OCI-LY3 (cell line): Measurements from ENCODE around the gene PPP6R1.
"Not testable (repeated sequence)": the region's sequence is repeated elsewhere in the genome, so short reads cannot be mapped to it uniquely, and the experiment has no call there.

Experiments
- H2AFZ ChIP-seq: fragments of 200-600, 300-600 bp; shearing (Covaris generic); 2 replicates; pipeline ENCODE4 v1.6.0; 2014; ENCODE audit warnings: antibody characterized with exemption, low read depth, low read length
- H3K27ac ChIP-seq: fragments of 200-600, 300-600 bp; sonication (generic); 2 replicates; pipeline ENCODE4 v1.5.1; 2014; ENCODE audit warnings: mild to moderate bottlenecking, low read length, moderate library complexity, mixed read lengths
- H3K27me3 ChIP-seq: fragments of 200-600, 300-600 bp; sonication (generic); 2 replicates; pipeline ENCODE4 v1.6.1; 2014; ENCODE audit warnings: low read depth, low read length, mixed read lengths
- H3K36me3 ChIP-seq: fragments of 200-600, 300-600 bp; sonication (generic); replicated peaks from 2 replicates; pipeline ENCODE3; 2014; ENCODE audit warnings: low read depth, low read length, mixed read lengths
- H3K4me1 ChIP-seq: fragments of 300-600, 200-600 bp; sonication (generic); 2 replicates; pipeline ENCODE4 v1.6.1; 2014; ENCODE audit warnings: low read length, mixed read lengths
- H3K4me2 ChIP-seq: fragments of 200-600, 300-600 bp; sonication (generic); 2 replicates; pipeline ENCODE4 v1.6.1; 2014; ENCODE audit warnings: low read length, mixed read lengths
- H3K4me3 ChIP-seq: fragments of 300-600, 200-600 bp; sonication (generic); 2 replicates; pipeline ENCODE4 v1.5.1; 2014; ENCODE audit warnings: antibody characterized with exemption, mild to moderate bottlenecking, low read length, moderate library complexity
- H3K79me2 ChIP-seq: fragments of 300-600, 200-600 bp; shearing (Covaris generic); 2 replicates; pipeline ENCODE4 v1.6.1; 2014; ENCODE audit warnings: mild to moderate bottlenecking, low read length, mixed read lengths
- H3K9ac ChIP-seq: fragments of 300-600, 200-600 bp; shearing (Covaris generic); 2 replicates; pipeline ENCODE4 v1.6.0; 2014; ENCODE audit warnings: mild to moderate bottlenecking, low read length, moderate library complexity
- H3K9me3 ChIP-seq: fragments of 200-600, 300-600 bp; shearing (Covaris generic); 2 replicates; pipeline ENCODE4 v1.6.1; 2014; ENCODE audit warnings: low read length, mixed read lengths; ENCODE audit not compliant: insufficient read depth
- H4K20me1 ChIP-seq: fragments of 200-600, 300-600 bp; sonication (generic); 2 replicates; pipeline ENCODE4 v1.6.1; 2016; ENCODE audit warnings: low read length, mixed read lengths; ENCODE audit not compliant: insufficient read depth
- EZH2phosphoT487 ChIP-seq: fragments of 200-600 bp; shearing (Covaris generic); IDR thresholded peaks from 2 replicates; pipeline ENCODE4 v1.6.1; 2018; ENCODE audit warnings: antibody characterized with exemption, mixed run types, low read depth
- TF ChIP-seq, protein P1 (sequence below): fragments of 200-600, 300-600 bp; sonication (generic); IDR thresholded peaks from 2 replicates; pipeline ENCODE4 v1.5.1; 2014; ENCODE audit warnings: antibody characterized with exemption, low read length, low read depth

The PPP6R1 gene

GRCh38 chr19:55206664-55207500 lies 51.9 kb downstream of the PPP6R1 start:
- Histone ChIP-seq H3K4me3 (no peak overlapping the region), H3K4me1 (no peaks in the 10 kb centered on the region), H2AFZ (no peak overlapping the region), H3K4me2 (no peak overlapping the region; the same call in 1 of the 2 replicates), H3K27ac (no peak overlapping the region), H3K79me2 (no peaks in the 10 kb centered on the region), H3K9ac (no peak overlapping the region), H4K20me1 (no peaks in the 10 kb centered on the region), H3K36me3 (no peaks in the 10 kb centered on the region), H3K9me3 (no peaks in the 10 kb centered on the region), H3K27me3 (peaks cover 14% of the 10 kb centered on the region)
- TF ChIP-seq, protein P1, sequence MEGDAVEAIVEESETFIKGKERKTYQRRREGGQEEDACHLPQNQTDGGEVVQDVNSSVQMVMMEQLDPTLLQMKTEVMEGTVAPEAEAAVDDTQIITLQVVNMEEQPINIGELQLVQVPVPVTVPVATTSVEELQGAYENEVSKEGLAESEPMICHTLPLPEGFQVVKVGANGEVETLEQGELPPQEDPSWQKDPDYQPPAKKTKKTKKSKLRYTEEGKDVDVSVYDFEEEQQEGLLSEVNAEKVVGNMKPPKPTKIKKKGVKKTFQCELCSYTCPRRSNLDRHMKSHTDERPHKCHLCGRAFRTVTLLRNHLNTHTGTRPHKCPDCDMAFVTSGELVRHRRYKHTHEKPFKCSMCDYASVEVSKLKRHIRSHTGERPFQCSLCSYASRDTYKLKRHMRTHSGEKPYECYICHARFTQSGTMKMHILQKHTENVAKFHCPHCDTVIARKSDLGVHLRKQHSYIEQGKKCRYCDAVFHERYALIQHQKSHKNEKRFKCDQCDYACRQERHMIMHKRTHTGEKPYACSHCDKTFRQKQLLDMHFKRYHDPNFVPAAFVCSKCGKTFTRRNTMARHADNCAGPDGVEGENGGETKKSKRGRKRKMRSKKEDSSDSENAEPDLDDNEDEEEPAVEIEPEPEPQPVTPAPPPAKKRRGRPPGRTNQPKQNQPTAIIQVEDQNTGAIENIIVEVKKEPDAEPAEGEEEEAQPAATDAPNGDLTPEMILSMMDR: no peak
- TF ChIP-seq EZH2phosphoT487: no peak

GRCh38 chr19:55202199-55202598 lies 56.6 kb downstream of the PPP6R1 start:
- H3K9ac ChIP-seq, H3K27ac ChIP-seq, H3K4me3 ChIP-seq, H3K4me2 ChIP-seq, H3K79me2 ChIP-seq, H3K4me1 ChIP-seq, H4K20me1 ChIP-seq, H3K9me3 ChIP-seq, H3K36me3 ChIP-seq, H2AFZ ChIP-seq: not testable (repeated sequence)
- TF ChIP-seq, protein P1: peak; percentile 15; the same call in 1 of the 2 replicates
- H3K27me3 ChIP-seq: peaks cover 18% of the 10 kb centered on the region

DNA sequence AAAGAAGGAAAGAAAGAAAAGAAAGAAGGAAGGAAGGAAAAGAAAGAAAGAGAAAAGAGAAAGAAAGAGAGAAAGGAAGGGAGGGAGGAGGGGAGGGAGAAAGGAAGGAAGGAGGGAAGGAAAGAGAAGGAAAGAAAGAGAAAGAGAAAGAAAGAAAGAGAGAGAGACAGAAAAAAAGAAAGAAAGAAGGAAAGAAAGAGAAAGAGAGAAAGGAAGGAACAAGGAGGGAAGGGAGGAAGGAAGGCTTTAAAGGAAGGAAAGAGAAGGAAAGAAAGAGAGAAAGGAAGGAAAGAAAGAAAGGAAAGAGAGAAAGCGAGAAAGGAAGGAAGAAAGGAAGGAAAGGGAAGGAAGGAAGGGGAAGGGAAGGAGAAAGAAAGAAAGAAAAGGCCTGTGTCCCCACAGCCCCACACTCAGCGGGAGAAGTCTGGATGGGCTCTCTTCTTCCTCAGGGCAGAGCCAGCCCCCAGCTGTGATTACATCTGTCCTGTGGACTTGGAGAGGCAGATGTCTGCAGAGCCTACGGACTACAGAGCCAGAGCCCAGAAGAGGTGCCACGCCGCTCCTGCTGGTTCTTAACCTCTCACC lies 59.1 kb downstream of the PPP6R1 start:
- Histone ChIP-seq H3K4me3 (no peak overlapping the region), H3K4me2 (no peak overlapping the region), H3K27me3 (peaks cover 17% of the 10 kb centered on the region), H3K27ac (no peak overlapping the region), H3K9me3 (no peaks in the 10 kb centered on the region), H3K36me3 (no peaks in the 10 kb centered on the region), H3K4me1 (no peaks in the 10 kb centered on the region), H2AFZ (no peak overlapping the region), H3K9ac (no peak overlapping the region), H4K20me1 (no peaks in the 10 kb centered on the region), H3K79me2 (no peaks in the 10 kb centered on the region)
- TF ChIP-seq, protein P1: no peak
- no peak for TF ChIP-seq EZH2phosphoT487

DNA sequence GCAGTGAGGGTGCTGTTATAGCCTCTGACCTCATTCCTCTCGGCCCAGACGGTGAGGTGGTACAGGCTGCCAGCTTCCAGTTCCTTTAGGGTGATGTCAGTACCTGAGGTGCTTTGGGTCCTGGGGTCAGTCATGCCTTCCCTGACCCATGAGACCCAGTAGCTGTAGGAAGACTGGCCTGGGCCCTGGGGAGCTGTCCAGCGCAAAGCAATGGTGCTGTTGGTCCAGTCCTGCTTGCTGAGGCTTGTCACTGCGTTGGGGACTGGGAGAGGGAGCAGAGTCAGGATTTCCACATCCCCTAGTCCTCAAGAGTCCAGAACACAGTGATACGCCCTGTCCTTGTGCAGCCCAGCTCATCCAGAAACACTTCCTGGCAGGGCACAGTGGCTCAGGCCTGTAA lies 60.2 kb downstream of the PPP6R1 start:
- Histone ChIP-seq H2AFZ (no peak overlapping the region), H3K4me1 (no peaks in the 10 kb centered on the region), H3K4me2 (no peak overlapping the region), H3K79me2 (no peaks in the 10 kb centered on the region), H4K20me1 (no peaks in the 10 kb centered on the region), H3K9me3 (no peaks in the 10 kb centered on the region), H3K36me3 (no peaks in the 10 kb centered on the region), H3K9ac (no peak overlapping the region), H3K4me3 (no peak overlapping the region), H3K27ac (no peak overlapping the region), H3K27me3 (peaks cover 9% of the 10 kb centered on the region; the same call in 1 of the 2 replicates)
- TF ChIP-seq, protein P1: no peak
- no peak for TF ChIP-seq EZH2phosphoT487
